Glomerular visceral epithelial cell (primary cell): Measurements from ENCODE around the gene STX3.
A peak's percentile ranks its signal among the peaks of the same experiment; 100 is the strongest.
"Not testable (repeated sequence)": the region's sequence is repeated elsewhere in the genome, so short reads cannot be mapped to it uniquely, and the experiment has no call there.

Experiments
- DNase-seq: peaks from one replicate; pipeline ENCODE4 v3.0.0-alpha.2; 2016; ENCODE audit errors: extremely low spot score

The STX3 gene

DNA sequence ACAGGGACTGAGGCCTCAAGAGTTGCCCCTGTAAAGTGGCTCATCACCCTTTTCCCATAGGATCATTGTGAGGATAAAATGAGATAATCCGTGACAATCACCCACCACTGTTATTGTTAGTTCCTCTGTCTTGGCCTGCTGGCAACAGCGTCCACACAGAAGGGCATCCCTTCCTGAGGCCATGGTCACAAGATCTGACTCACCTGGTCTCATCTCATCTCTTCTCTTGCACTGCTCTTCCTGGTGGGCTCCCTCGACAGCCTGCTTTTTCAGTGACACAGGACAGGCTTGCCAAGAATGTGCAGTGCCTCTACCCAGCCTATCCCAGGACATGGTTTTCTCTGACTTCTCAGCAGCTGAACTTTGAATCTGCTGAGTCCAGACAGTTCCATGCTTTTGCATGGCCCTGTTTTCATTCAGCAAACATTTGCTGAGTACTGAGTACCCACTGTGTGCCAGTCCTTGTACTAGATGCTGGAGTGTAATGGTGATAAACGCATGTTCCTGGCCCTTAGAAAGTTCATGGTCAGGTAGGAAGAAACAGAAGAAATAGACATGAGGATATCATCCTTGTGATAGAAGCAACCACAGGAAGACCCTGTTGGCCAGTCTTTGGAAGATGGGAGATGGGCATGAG, 3.3 kb downstream of the STX3 start:
- no peak for DNase-seq

DNA sequence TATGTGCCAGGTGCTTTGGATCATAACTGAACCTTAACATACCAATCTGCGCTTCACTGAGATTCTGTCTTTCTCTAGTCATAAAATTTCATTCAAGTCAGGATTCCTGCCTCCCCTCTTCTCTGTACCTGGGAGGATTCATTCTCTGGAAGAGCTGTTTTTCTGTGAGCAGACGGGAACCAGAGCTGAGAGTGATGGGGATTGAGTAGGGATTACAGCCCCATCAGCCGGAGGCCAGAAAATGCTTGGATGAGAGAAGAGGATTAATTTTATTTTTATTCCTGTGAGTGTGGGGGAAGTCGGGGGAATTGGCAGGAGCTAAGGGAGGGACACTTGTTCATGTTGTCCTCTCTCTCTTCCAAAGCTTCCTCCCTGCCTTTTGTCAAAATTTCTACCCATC, 4.7 kb downstream of the STX3 start:
- DNase-seq: no peak

DNA sequence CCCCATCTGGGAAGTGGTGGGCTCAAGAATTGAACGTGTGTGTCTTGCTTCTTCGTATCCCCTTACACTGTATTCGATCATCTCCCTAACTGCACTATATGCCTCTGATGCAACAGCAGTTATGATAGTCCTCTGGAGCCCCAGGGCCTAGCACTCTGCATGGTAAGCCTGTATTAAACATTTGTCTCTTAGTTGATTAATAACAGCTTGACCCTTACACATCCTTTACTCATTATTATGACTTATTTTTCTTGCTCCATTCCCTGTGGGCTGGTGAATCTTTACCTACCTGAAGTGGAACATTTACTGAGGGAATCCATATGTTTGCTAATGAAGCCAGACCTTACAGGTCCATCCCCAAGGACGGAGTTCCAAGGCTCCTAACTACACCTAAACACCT, 5.6 kb downstream of the STX3 start:
- DNase-seq: no peak

DNA sequence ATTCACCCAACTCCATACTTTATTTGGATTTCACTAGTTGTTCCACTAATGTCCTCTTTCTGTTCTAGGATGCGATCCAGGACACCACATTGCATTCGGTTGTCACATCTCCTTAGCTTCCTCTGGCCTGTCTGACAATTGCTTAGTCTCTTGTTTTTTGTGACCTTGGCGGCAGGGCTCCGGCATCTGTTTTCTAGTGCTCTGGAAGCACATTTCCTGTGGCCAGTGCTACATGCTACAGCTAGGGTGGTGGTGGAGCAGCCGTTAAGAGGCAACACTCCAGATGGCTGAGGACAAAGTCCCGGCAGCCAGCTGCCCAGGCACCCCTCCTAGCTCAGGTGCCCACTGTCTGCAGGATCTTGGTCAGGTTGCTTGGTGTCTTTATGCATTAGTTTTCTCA, 6.8 kb downstream of the STX3 start:
- no peak for DNase-seq

DNA sequence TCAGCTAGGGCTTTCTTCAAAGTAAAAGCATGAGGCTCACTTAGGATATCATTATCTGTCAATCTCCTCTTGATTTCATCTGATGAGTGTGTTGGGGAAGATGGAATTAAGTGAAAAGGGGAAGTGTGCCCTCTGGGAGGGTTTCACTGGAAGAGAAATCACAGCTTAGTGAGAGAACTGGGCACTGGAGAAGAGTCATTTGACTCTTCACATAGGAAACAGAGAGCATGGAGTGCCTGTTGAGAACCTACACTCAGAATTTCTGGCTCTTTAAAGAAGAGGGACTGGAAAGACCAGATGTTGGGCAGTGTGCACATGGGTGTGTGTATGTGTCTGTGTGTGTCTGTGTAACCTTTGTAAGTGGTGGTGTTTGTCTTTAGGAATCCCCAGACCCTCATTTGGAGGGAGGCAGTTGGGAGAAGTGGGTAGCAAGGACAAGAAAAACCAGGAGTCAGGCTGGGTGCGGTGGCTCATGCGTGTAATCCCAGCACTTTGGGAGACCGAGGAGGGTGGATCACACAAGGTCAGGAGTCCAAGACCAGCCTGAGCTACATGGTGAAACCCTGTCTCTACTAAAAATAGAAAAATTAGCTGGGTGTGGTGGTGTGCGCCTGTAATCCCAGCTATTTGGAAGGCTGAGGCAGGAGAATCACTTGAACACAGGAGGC, 10.0 kb downstream of the STX3 start:
- DNase-seq: no peak

DNA sequence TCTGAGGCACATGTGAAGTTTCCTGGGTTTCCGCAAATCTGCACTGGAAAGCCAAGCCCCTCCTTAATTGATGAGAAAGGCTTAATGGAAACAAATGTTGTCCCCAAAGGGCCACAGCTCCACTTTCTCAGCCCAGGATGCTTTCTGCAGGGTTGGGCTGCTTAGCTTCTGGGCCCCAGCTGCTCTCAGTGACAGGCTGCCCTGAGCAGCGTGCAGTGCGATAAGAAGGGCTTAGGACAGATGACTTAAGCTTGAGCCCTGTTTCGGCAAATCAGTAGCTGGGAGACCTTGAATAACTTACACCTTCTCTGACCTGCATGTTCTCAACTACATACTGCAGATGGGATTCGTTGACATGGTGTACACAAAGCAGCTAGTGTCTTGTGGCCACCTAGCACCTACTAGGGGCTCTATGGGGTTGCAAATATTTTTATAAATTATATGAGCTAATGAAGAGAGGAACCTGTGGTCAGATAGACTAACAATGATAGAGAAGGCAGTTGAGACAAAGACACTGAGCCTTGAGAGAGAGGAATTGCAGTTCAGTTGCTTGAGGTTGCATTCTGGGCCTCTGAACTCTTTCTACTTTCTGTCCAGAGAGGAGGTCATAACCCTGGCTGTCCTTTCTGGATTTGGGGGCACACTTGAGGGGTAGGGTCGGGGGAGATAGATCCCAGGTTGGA, 11.5 kb downstream of the STX3 start:
- no peak for DNase-seq

DNA sequence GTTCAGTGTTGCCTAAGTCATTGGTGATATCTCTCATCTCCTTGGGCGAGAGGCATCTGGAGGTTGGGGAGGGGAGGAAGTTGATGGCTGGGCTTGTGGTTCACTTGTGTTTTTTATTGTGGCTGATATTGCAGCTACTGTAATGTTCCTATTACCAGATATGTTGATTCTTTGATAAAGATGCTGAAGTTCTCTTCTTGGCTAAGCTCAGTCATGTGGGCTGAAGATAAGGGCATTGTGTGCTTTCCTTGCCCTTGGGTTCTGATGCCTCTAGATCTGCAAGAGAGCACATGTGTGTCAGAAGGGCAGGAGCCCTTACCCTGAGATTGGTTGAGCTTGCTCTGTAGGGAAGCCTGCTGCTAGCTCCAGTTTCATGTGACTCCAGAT, 12.0 kb downstream of the STX3 start:
- DNase-seq: no peak

DNA sequence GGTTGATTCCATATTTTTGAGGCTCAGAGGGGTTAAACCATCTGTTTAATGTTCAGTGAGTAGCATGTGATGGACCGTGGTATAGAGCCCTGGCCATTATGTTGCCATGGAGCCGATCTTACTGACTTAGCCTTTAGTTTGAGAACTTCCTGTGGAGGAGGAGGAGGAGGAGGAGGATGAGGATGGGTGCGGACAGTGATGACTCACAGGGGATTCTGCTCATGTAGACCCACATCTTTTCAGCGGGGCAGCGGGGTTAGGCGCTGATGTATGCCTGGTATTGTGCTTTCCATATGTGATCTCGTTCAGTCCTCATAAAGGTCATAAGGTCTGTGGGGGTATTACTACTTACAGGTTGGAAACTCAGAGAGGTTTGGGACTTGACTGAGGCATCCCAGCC, 13.9 kb downstream of the STX3 start:
- DNase-seq: peak; percentile 33

DNA sequence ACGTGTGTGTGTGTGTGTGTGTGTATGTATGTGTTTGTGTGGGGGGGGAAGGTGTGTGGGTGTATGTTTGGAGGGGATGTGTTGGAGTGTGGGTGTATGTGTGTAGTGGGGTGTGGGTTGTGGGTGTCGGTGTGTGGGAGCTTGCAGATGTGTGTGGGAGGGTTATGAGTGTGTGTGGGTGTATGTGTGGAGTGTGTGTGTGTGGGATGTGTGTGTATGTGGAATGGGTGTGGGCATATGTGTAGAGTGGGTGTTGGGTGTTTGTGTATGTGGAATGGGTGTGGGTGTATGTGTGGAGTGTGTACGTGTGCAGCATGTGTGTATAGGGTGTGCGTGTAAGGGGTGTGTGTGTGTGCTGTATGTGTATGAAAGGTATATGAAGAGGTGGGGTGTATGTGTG, 14.7 kb downstream of the STX3 start:
- no peak for DNase-seq

DNA sequence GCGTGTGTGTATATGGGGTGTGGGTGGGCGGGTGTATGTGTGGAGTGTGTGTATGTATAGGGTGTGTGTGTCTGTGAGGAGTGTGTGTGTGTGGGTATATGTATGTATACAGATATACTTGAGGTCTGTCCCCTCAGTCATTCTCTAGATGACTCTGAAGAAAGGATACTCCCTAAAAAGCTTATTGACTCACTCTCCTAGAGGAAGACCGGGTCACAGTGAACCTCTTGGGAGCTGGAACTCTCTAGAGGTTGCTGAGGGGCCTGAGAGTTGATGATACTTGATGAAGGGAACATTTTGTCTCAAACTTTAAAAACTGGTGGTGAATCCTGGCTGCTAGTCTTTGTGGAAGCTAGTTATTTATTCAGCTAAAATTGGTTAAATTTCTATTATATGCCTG, 15.1 kb downstream of the STX3 start:
- no peak for DNase-seq

DNA sequence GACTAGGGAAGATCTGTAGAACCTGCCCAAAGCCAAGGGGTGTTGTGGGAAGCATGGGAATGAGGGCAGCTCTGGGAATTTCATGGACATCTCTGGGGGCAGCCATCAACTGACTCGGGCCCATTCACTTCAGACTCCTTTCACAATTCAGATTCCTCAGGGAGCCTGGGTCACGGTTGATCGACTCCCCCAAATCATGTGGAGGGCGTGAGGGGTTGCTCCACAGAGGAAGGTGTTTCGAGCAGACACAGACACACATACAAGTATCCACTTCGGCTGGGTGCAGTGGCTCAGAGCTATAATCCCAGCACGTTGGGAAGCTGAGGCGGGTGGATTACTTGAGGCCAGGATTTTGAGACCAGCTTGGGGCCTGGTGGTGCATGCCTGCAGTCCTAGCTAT, 15.7 kb downstream of the STX3 start:
- DNase-seq: no peak

DNA sequence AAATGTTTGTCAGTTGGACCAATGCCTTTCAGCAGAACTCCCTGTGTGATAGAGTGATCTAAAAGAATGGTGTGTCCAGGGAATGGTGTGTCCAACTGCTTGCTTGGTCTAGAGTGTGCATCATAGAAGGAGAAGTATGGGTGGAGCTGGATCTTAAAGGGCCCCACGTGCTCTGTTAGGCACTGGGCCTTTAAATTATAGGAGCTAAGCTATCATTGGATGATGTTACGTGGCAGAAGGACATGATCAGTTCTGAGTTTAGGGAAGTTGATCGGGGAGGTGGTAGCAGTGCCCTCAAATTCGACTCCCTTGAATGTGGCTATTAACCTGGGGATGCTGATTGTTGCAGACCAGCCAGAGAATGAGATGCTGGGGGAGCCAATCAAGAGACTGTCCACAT, 16.4 kb downstream of the STX3 start:
- DNase-seq: no peak

DNA sequence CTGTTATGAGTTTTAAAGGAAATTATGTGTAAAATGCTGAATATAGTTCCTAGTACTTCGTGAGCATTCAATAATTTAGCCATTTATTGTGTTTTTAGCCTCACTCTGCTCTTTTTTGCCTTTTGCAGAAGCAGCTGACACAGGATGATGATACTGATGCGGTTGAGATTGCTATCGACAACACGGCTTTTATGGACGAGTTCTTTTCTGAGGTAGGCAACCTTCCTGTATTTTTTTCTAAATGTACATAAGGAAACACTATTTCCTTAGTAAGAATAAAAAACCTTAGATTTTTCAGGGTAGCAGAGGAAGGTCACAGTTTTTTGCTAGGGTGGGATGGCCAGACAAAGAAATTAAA, 17.9 kb downstream of the STX3 start:
- no peak for DNase-seq

DNA sequence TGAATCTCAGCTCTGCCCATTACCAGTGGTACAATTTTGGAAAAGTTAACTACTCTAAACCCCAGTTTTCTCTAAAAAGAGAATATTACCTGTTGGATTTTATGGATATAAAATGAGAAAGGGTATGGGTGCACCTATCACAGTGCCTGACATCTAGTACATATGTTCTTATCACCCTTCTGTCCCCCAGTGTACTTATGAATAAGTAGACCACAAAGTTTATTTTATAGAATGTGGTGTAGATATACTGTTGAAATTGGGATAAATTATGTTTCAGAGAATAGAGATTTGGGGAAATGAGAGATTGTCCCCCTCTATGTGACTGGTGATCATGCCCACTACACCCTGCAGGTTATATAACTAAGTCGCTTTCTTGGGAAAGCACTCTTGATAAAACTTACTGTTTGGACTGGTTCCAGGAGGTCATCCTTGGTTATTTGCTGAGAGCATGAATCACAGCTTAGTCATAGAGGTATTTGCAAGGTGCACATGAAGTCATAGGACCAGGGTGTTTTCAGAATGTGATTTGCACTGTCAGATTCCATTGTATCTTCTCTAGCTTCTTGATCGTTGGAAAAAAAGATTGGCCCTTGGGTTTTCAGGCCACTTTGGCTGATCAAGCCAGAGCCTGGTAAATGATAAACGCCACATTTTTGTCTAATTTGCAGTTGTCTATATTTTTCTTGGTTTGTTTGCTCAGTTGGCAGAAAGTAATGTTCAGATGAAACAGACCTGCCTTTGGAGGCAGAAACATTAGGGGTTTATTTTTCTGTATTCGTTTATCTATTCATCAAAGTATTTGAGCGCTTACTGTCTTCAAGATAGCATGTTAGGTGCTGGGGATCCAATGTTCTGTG, 21.3 kb downstream of the STX3 start:
- DNase-seq: peak; percentile 87

DNA sequence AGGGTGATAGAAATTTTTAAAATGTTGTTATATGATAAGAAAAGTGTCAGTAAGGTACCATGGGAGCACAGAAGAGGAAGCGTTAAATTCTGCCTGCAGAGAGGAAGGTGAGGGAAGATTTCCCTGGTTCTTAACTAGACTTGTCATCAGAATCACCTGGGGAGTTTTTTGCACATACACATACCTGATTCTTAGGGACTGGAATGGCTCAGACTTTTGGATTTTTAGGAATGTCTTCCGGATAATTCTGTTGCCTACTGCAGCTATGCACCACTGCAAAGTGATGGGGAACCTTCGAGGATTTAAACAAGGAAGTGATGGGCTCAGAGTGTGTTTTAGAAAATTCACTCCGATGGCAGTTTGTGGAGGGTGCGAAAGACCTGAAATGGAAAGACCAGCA, 21.9 kb downstream of the STX3 start:
- DNase-seq: no peak

DNA sequence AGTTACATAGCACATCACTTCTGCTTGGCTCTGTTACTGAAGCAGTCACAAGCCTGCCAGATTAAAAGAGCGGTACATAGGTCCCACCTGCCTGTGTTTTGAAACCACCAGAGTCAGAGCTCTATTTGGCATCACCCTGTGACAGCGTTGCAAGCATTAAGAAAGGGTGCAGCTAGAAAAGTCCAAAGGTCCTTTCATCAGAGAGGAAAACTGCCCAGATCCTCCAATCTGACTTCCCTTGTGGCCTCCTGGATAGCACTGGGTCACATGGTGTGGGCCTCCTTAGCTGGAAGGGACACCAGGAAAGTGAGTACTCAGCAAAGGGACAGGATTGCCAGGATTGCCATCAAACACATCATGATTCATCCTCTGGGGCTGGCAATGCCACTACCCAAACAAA, 22.9 kb downstream of the STX3 start:
- no peak for DNase-seq

DNA sequence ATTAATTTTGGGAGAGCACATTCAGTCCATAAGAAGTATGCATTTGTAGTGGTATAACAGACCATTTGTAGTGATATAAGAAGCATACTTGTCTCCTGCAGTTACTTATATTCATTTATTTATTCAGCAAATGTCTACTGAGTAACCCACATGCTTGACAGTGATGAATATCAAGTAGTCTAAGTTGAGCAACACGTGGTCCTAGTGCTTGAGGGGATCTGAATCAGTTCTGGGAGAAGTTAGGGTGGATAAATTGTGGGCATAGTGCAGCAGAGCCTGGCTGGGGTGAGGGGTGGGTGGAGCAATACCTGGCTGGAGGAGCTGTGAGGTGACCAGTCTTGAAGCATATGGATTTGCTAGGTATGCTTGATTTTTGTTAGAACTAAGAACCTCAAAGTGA, 24.3 kb downstream of the STX3 start:
- DNase-seq: no peak

DNA sequence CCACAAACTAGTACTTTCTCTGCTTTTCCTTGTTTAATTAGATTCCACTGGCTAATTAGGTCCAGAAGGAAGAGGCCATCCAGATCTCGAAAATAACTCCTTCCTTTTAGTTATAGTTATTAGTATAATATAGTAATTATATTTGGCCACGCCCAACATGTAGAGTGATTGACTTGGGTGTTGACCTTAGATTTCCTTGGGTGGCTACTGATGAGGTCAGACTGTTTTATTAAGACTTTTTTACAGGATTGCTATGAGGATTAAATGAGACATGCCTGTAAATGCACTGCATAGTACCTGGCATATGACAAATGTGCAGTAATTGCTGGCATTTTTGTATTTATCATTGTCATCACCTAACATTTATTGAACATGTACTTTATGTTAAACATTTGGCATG, 26.9 kb downstream of the STX3 start:
- DNase-seq: no peak

DNA sequence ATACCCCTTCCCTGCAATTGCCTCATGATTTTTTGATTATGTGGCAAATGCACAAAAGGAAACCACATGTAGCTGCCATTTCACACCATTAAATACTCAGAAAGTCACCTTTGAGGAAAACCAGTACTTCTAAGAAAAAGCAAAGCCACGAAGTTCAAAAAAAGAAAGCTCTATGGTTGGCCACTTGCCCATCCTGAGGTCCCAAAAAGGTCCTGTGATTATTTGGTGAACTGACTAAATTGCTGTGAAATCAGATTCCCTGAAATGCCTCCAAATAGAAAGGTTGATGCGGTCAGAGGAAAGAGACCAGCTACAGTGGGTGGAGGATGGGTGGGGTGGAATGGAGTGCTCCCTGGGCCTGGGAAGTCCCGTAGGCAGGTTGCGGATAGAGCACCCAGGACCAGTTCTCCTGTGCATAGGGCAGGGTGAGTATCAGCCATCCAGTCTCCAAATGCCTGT, 28.5 kb downstream of the STX3 start:
- DNase-seq: no peak

DNA sequence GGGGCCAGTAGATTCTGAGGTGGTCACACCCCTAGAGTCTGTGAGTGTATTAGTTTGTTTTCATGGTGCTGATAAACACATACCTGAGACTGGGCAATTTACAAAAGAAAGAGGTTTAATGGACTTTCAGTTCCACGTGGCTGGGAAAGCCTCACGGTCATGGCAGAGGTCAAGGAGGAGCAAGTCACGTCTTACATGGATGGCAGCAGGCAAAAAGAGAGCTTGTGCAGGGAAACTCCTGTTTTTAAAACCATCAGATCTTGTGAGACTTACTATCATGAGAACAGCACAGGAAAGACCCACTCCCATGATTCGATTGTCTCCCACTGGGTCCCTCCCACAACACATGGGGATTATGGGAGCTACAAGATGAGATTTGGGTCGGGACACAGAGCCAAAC, 29.3 kb downstream of the STX3 start:
- not testable (repeated sequence) for DNase-seq

DNA sequence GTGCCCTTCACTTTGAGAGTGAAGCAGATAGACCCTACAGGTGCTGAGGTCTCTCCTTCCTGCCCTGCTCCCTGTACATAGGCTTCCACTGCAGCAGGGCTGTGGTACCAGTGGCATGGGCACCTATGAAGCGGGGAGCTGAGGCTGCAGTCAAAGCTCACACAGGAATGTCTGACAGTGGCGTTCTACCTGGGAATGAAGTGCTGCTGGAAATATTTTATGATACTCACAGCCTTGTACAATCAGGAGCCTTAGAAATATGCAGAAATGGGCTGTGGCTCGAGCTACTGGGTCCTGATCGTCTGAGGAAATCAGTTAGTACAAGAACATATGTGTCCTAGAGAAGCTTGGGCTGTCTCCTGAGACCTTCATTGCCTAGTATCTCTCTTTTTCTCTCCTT, 30.6 kb downstream of the STX3 start:
- no peak for DNase-seq

DNA sequence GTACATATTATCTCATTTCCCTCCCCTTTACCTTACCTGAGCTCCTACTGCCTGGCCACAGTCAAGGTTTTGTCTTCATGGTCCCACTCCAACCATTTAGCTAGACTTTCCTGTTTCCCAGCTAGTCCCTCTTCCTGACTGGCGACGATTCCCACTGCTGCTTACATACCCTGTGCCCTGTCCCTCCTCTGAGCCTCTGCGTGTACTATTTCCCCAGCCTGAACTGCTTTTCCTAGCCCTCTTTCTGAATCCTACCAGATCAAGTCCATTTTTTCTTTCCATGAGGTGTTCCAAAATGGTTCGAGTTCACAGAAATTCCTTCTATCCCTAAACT, 32.0 kb downstream of the STX3 start:
- DNase-seq: no peak

DNA sequence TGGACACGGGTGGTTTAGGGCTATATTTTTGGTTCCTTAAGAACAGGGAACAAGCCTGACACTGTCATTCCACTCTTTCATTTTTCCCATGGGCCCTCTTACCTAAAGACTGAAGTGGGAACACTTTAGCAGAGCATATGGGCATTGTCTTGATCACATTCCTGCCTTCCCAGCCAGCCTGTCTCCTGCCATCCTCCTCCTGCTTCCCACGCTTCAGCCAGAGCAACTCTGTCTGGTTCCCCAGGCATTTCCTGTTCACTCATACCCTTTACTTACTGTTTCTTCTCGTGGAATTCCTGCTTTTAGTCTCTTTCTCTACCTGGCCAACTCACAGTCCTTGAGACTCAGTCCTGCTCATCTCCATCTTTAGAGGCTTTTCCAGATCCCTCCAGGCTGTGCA, 32.6 kb downstream of the STX3 start:
- DNase-seq: no peak
